Glutamatergic neuron (in vitro differentiated cells): ENCODE results near the gene ZNF226. TPM values are rescaled to one million over a fixed set of nuclear protein-coding genes. Genes with fewer than 3 reads are reported as not detected.
A peak's percentile ranks its signal among the peaks of the same experiment; 100 is the strongest.
"Not testable (repeated sequence)": the region's sequence is repeated elsewhere in the genome, so short reads cannot be mapped to it uniquely, and the experiment has no call there.

Experiments used
- DNase-seq: peaks from one replicate; pipeline ENCODE4 v3.0.0; 2022
- H3K27ac Mint-ChIP-seq: one replicate; pipeline ENCODE4 v1.8.0; 2020; ENCODE audit warnings: mild to moderate bottlenecking, mixed read lengths, inconsistent platforms; ENCODE audit not compliant: unreplicated experiment
- H3K27me3 Mint-ChIP-seq: one replicate; pipeline ENCODE4 v1.8.0; 2020; ENCODE audit warnings: mild to moderate bottlenecking, moderate library complexity, mixed read lengths, inconsistent platforms; ENCODE audit not compliant: unreplicated experiment
- H3K36me3 Mint-ChIP-seq: one replicate; pipeline ENCODE4 v1.8.0; 2020; ENCODE audit warnings: mild to moderate bottlenecking, mixed read lengths, inconsistent platforms; ENCODE audit not compliant: unreplicated experiment
- H3K4me1 Mint-ChIP-seq: one replicate; pipeline ENCODE4 v1.8.0; 2020; ENCODE audit warnings: mild to moderate bottlenecking, low read depth, mixed read lengths, inconsistent platforms; ENCODE audit not compliant: unreplicated experiment
- H3K4me3 Mint-ChIP-seq: one replicate; pipeline ENCODE4 v1.8.0; 2020; ENCODE audit warnings: mild to moderate bottlenecking, mixed read lengths, inconsistent platforms; ENCODE audit not compliant: unreplicated experiment
- H3K9me3 Mint-ChIP-seq: one replicate; pipeline ENCODE4 v1.8.0; 2020; ENCODE audit warnings: mild to moderate bottlenecking, moderate library complexity, mixed read lengths, inconsistent platforms; ENCODE audit not compliant: unreplicated experiment
- long read RNA-seq: library from polyadenylated mRNA; unstranded; transcript quantifications from one replicate; pipeline ENCODE4 v2.0.0, GENCODE V29; 2020; ENCODE audit not compliant: unreplicated experiment
- total RNA-seq: library from RNA; stranded (reverse); fragmentation: NEBNext Ultra II Directional; extraction: Animal tissue kit (Norgen Biotek cat#: 25700); gene quantifications from one replicate; pipeline ENCODE4 v1.2.1, GENCODE V29; 2021; ENCODE audit not compliant: unreplicated experiment
- TF ChIP-seq, protein P1 (sequence below): fragments of 200-600 bp; sonication (generic); IDR thresholded peaks from one replicate; pipeline ENCODE4 v1.5.0; 2021; ENCODE audit not compliant: partially characterized antibody, unreplicated experiment

Gene ZNF226
- 27.9 TPM for total RNA-seq
- long read RNA-seq, partial matches to known transcripts = 1 of 6 reads
- long read RNA-seq, other reads (novel, unspliced or antisense) = 2 of 6 reads

DNA sequence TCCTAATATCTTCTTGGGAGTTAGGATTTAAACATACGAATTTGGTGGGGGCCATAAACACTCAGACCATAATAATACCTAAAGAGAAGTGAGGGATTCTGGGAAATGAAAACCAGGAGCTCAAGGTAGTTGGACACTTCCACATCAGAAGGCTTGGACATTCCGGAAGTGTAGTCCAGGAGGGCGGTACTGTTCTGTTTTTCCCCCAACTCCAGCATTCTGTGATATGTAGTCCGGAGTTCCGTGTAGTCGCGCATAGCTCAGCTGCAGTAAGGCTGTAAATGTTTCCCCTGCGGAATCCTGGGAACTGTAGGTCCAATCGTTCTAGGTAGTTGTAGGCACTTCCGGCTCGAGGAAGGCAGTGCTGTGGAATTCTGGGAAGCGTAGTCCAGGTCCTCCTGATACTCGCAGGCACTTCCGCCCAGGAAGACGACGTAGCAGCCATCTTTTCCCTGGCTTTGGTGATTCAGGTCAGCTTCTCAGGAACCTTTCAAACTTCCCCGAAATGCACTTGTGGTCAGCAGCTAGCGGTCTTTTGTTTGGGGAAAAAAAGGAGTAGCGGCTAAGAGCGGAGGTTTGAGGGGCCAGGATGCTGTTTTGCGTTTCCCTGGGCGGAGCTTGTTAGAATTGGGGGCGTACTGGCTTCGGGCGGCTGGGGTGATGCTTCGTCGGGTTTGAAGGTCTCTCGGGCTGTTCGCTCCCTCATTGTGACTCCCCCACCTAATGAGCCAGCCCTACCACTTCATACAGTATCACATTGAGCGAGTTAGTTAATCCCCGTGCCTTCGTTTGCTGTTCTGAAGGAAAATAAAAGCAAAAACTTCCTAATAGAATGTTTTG, at the start of gene ZNF226:
Gene ZNF226, plus strand, starts transcription at position 428 of the 840 bp plus-strand sequence. CDS start 4,981 bp downstream, outside the sequence.
- Mint-ChIP-seq H3K4me3 (peak within 1 kb of the TSS; percentile 97), H3K9me3 (peaks cover 6% of the 10 kb centered on the region), H3K4me1 (peaks cover 16% of the 10 kb centered on the region), H3K36me3 (peaks cover 21% of the 10 kb centered on the region), H3K27ac (peak within 1 kb of the TSS; percentile 87), H3K27me3 (no peaks in the 10 kb centered on the region)
- TF ChIP-seq, protein P1, sequence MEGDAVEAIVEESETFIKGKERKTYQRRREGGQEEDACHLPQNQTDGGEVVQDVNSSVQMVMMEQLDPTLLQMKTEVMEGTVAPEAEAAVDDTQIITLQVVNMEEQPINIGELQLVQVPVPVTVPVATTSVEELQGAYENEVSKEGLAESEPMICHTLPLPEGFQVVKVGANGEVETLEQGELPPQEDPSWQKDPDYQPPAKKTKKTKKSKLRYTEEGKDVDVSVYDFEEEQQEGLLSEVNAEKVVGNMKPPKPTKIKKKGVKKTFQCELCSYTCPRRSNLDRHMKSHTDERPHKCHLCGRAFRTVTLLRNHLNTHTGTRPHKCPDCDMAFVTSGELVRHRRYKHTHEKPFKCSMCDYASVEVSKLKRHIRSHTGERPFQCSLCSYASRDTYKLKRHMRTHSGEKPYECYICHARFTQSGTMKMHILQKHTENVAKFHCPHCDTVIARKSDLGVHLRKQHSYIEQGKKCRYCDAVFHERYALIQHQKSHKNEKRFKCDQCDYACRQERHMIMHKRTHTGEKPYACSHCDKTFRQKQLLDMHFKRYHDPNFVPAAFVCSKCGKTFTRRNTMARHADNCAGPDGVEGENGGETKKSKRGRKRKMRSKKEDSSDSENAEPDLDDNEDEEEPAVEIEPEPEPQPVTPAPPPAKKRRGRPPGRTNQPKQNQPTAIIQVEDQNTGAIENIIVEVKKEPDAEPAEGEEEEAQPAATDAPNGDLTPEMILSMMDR = no peak
- DNase-seq = peak; percentile 80

DNA sequence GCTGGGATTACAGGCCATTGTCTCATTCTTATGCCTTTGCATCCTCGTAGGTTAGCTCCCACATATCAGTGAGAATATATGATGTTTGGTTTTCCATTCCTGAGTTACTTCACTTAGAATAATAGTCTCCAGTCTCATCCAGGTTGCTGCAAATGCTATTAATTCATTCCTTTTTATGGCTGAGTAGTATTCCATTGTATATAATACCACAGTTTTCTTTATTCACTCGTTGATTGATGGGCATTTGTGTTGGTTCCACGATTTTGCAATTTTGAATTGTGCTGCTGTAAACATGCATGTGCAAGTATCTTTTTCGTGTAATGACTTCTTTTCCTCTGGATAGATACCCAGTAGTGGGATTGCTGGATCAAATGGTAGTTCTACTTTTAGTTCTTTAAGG, 43.7 kb upstream of the ZNF226 start:
- H3K27me3 Mint-ChIP-seq, DNase-seq, H3K4me1 Mint-ChIP-seq, H3K27ac Mint-ChIP-seq, H3K9me3 Mint-ChIP-seq, H3K4me3 Mint-ChIP-seq: not testable (repeated sequence)
- peaks cover 38% of the 10 kb centered on the region for H3K36me3 Mint-ChIP-seq

GRCh38 chr19:44131955-44132354, 32.9 kb upstream of the ZNF226 start:
- TF ChIP-seq, protein P1 = no peak
- H3K4me1 Mint-ChIP-seq = no peaks in the 10 kb centered on the region
- DNase-seq = no peak
- H3K27me3 Mint-ChIP-seq = peaks cover 4% of the 10 kb centered on the region
- no peak overlapping the region for H3K27ac Mint-ChIP-seq
- H3K36me3 Mint-ChIP-seq = peaks cover 17% of the 10 kb centered on the region
- H3K9me3 Mint-ChIP-seq = peaks cover 4% of the 10 kb centered on the region
- H3K4me3 Mint-ChIP-seq = no peak overlapping the region

GRCh38 chr19:44141191-44142058, 23.5 kb upstream of the ZNF226 start, which contains the start of gene ZNF234:
ZNF234 (plus strand) TSS chr19:44141554; CDS start chr19:44144633, 3,079 bp downstream.
- H3K27me3 Mint-ChIP-seq = no peaks in the 10 kb centered on the region
- peak within 1 kb of the TSS; percentile 62 for H3K27ac Mint-ChIP-seq
- TF ChIP-seq, protein P1 = no peak
- no peaks in the 10 kb centered on the region for H3K36me3 Mint-ChIP-seq
- DNase-seq = peak; percentile 75
- peaks cover 3% of the 10 kb centered on the region for H3K9me3 Mint-ChIP-seq
- H3K4me3 Mint-ChIP-seq = peak within 1 kb of the TSS; percentile 90
- H3K4me1 Mint-ChIP-seq = peaks cover 3% of the 10 kb centered on the region

GRCh38 chr19:44142059-44142433, 22.9 kb upstream of the ZNF226 start:
- peaks cover 3% of the 10 kb centered on the region for H3K9me3 Mint-ChIP-seq
- DNase-seq = no peak
- H3K27ac Mint-ChIP-seq = peak overlapping the region; percentile 62
- H3K27me3 Mint-ChIP-seq = no peaks in the 10 kb centered on the region
- H3K36me3 Mint-ChIP-seq = no peaks in the 10 kb centered on the region
- peak overlapping the region; percentile 90 for H3K4me3 Mint-ChIP-seq
- peaks cover 3% of the 10 kb centered on the region for H3K4me1 Mint-ChIP-seq
- TF ChIP-seq, protein P1 = no peak
